ENCODE data around the gene INPPL1.

Gene INPPL1

DNA sequence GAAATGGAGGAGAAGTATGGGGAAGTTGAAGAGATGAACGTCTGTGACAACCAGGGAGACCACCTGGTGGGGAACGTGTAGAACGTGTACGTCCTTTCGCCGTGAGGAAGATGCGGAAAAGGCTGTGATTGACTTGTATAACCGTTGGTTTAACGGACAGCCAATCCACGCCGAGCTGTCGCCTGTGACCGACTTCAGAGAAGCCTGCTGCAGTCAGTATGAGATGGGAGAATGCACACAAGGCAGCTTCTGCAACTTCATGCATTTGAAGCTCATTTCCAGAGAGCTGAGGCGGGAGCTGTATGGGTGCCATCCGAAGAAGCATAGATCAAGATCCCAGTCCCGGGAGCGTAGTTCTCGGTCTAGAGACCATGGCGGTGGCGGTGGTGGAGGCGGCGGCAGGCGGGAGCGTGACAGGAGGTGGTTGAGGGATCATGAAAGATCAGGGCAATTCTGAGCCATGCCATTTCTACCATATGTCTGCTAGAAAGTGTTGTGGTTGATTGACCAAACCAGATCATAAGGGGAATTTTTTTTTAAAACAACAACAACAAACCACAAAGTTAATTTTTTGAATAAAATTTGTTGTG lies 56.3 kb downstream of the INPPL1 start:
- DNase-seq (ENCODE audit: low spot score) = no peak

DNA sequence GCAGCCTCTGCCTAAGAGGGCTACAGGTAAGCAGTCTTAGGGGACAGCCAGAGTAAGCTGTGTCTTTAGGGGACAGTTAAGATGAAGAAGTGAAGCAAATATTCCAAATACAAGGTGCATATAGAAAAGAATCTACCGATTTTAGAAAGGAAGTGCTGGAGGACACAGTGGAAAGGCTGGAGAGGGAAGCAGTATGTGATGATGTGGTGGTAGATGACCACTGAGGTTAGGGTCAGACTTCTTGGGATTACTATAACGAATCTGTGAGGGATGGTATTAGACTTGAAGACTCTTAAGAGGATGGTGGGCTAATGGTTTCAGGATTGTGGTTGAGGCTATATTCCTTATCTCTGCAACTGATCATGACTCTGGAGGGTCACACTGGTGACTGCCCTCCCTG lies 59.4 kb downstream of the INPPL1 start:
- no peak for DNase-seq (ENCODE audit: low spot score)

GRCh38 chr11:72287293-72287692 lies 62.7 kb downstream of the INPPL1 start:
- no peak for DNase-seq (ENCODE audit: low spot score)
